ENCODE results near the gene ACVRL1. TPM values are rescaled to one million over a fixed set of nuclear protein-coding genes. Genes with fewer than 3 reads are reported as not detected.

ACVRL1 gene
- total and polyA plus RNA-seq, 9 of the 15 experiments (the other 6 are each of a cell fraction or from before 2014, with no cell fraction given): 0.07 to 1.4 (median 0.30) TPM

DNA sequence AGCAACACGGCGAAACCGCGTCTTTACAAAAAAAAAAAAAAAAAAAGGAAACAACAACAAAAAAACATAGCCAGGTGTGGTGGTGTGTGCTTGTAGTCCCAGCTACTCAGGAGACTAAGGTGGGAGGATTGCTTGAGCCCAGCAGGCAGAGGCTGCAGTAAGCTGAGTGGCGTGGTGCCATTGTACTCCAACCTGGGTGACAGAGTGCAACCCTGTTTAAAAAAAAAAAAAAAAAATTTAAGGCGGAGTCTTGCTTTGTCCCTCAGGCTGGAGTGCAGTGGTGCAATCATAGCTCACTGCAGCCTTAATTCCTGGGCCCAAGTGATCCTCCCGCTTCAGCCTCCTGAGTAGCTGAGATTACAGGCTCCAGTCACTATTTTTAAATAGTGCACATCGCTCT, 40.5 kb upstream of the ACVRL1 start (continued):
- TF ChIP-seq NR0B1 (IDR thresholded peaks at IDR 0.05; ENCODE audit: partially characterized antibody) (no peak), ZNF717 (CRISPR knock-in tag; IDR thresholded peaks at IDR 0.05) (no peak), ZNF408 (CRISPR knock-in tag; IDR thresholded peaks at IDR 0.05; ENCODE audit: low read depth) (no peak), ZNF639 (CRISPR knock-in tag; conservative IDR thresholded peaks at IDR 0.05 in 1 of 2, IDR thresholded peaks at IDR 0.05 in 1 of 2) (no peak), PPARD (CRISPR knock-in tag; IDR thresholded peaks at IDR 0.05) (no peak), TRIM28 (IDR thresholded peaks at IDR 0.05) (no peak)

GRCh38 chr12:51867371-51867770, 39.9 kb upstream of the ACVRL1 start:
- ChIA-PET POLR2A (interaction anchor here (0.6 kb wide), 1 partner anchor 200 kb away, joined by 3 read pairs; no protein-coding TSS in a partner anchor), CTCF (ENCODE audit: low intra/inter-chr PET ratio) (no interaction called here)
- Histone ChIP-seq H2AFZ (ENCODE audit: low read depth, low read length) (no peak overlapping the region), H3K9me3 (replicated peaks; ENCODE audit: control insufficient read depth, insufficient read depth, low read depth, low read length) (no peaks in the 10 kb centered on the region), H3K27ac (ENCODE audit: extremely low read depth, low read depth, low read length) (no peak overlapping the region), H3K4me2 (ENCODE audit: insufficient read depth, low read length) (no peak overlapping the region), H3K9ac (ENCODE audit: insufficient read depth in 1 of 2, low read depth in 2 of 2, low read length in 2 of 2) (no peak overlapping the region), H3K27me3 (ENCODE audit: control insufficient read depth in 2 of 2, insufficient read depth in 2 of 2, low read length in 2 of 2) (peaks cover 46 to 91% of the 10 kb centered on the region in 2 experiments), H3K4me1 (replicated peaks in 1 of 2; ENCODE audit: control insufficient read depth in 2 of 2, insufficient read depth in 2 of 2, low read length in 2 of 2) (peaks cover 7 to 32% of the 10 kb centered on the region in 2 experiments; a peak in 4 of 5 replicates), H3K79me2 (ENCODE audit: control insufficient read depth, insufficient read depth, low read length) (no peaks in the 10 kb centered on the region), H3K9me1 (ENCODE audit: control insufficient read depth, insufficient read depth, low read length) (no peaks in the 10 kb centered on the region), H3K4me3 (no peak overlapping the region), H4K20me1 (replicated peaks; ENCODE audit: control insufficient read depth, insufficient read depth, low read length) (peaks cover 9% of the 10 kb centered on the region), H3K36me3 (ENCODE audit: control insufficient read depth, insufficient read depth, low read length) (no peaks in the 10 kb centered on the region)
- no peak for ATAC-seq
- in situ Hi-C loops (cut with MboI): no loop called here
- BruUV-seq (replicated peaks): no TSS peak
- intact Hi-C loops (cut with micrococcal nuclease): no loop called here
- no peak for DNase-seq (ENCODE audit: extremely low read depth in 1 of 4, low spot score in 3 of 4)
- FAIRE-seq: no peak
- TF ChIP-seq, protein P1, sequence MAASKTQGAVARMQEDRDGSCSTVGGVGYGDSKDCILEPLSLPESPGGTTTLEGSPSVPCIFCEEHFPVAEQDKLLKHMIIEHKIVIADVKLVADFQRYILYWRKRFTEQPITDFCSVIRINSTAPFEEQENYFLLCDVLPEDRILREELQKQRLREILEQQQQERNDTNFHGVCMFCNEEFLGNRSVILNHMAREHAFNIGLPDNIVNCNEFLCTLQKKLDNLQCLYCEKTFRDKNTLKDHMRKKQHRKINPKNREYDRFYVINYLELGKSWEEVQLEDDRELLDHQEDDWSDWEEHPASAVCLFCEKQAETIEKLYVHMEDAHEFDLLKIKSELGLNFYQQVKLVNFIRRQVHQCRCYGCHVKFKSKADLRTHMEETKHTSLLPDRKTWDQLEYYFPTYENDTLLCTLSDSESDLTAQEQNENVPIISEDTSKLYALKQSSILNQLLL (CRISPR knock-in tag; IDR thresholded peaks at IDR 0.05; ENCODE audit: borderline replicate concordance): no peak
- no peak for TF ChIP-seq TOE1 (IDR thresholded peaks at IDR 0.05; ENCODE audit: borderline replicate concordance)
- no peak for TF ChIP-seq TOE1 (CRISPR knock-in tag; IDR thresholded peaks at IDR 0.05; ENCODE audit: borderline replicate concordance, low read depth)
- TF ChIP-seq ASH1L (IDR thresholded peaks at IDR 0.05; ENCODE audit: borderline replicate concordance, low read depth, partially characterized antibody): no peak
- TF ChIP-seq TEAD2 (tag; IDR thresholded peaks at IDR 0.05): no peak
- no peak for TF ChIP-seq CC2D1A (IDR thresholded peaks at IDR 0.05)
- no peak for TF ChIP-seq SPI1 (IDR thresholded peaks at IDR 0.05; ENCODE audit: borderline replicate concordance, low read depth, low read length)
